Measurements from ENCODE around the gene DET1.
"Not testable (repeated sequence)": the region's sequence is repeated elsewhere in the genome, so short reads cannot be mapped to it uniquely, and the experiment has no call there.

The DET1 gene

DNA sequence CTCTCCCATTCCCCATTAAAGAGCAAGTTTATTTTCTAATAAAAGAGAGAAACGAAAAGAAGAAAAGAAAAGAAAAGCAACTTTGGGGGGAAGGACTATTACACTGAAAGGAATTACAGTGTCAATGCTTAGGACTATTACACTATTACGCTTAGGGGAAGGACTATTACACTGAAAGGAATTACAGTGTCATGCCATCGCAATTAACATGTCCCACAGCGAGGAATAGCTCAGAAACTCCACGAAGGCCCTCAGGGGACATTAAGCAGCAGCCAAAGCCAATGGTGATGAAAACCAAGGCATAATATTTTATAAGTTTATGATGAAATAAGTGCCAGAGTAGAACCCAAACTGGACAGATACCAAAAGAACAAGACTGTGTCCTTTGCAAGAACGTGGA is 22.1 kb upstream of the DET1 start:
- H3K79me2 ChIP-seq (ENCODE audit: control insufficient read depth, insufficient read depth, low read length, unreplicated experiment): no peaks in the 10 kb centered on the region
- no peaks in the 10 kb centered on the region for H3K36me3 ChIP-seq (ENCODE audit: insufficient read depth, low read length)
- H3K27ac ChIP-seq (ENCODE audit: low read depth, low read length): no peak overlapping the region
- no peak overlapping the region for H3K4me3 ChIP-seq (ENCODE audit: low read depth, low read length)
- no peak overlapping the region for H2AFZ ChIP-seq (ENCODE audit: low read length, unreplicated experiment)
- no peaks in the 10 kb centered on the region for H3K4me1 ChIP-seq (ENCODE audit: control insufficient read depth, insufficient read depth, low read length, unreplicated experiment)
- peaks cover 40% of the 10 kb centered on the region; the same call in 1 of the 2 replicates for H3K27me3 ChIP-seq (ENCODE audit: insufficient read depth, low read length)

DNA sequence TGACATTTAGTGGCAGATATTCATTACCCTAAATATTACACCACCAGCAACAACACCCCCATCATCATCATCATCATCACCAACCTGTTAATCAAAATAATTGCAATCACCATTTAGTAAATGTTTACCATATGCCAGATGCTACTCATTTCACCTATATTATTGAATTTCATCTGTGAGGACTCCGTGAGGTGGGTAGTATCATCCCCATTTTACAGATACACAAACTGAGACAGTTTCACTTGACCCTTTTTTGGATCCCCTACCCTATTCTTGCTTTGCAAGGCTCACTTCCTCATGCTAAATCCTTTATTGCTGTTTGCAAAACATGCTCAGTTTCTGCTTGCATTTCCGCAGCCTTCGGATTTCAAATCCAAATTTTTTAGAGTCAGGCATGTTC is 18.3 kb upstream of the DET1 start:
- no peaks in the 10 kb centered on the region for H3K79me2 ChIP-seq (ENCODE audit: control insufficient read depth, insufficient read depth, low read length, unreplicated experiment)
- H3K27ac ChIP-seq (ENCODE audit: low read depth, low read length): no peak overlapping the region
- H3K36me3 ChIP-seq (ENCODE audit: insufficient read depth, low read length): no peaks in the 10 kb centered on the region
- peaks cover 16% of the 10 kb centered on the region; the same call in 1 of the 2 replicates for H3K27me3 ChIP-seq (ENCODE audit: insufficient read depth, low read length)
- H3K4me1 ChIP-seq (ENCODE audit: control insufficient read depth, insufficient read depth, low read length, unreplicated experiment): no peaks in the 10 kb centered on the region
- H2AFZ ChIP-seq (ENCODE audit: low read length, unreplicated experiment): no peak overlapping the region
- H3K4me3 ChIP-seq (ENCODE audit: low read depth, low read length): no peak overlapping the region

DNA sequence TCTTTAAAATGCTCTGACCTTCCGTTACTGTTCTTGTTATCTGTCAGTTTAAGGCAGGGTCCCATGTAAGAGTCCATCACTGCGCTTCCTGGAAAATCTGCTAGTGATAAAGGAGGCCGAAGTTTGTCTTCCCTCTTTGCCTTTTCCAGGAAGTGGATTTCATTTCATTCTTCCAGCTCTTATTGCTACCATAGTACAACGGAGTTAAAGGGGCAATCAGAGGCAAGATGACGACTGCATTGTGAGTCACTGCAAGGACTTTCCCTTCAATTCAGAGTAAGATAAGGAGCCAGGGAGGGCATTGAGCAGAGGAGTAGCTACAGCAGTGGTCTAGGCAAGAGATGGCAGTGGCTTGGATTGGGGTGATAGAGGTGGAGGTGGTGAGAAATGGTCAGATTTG is 17.2 kb upstream of the DET1 start:
- no peaks in the 10 kb centered on the region for H3K36me3 ChIP-seq (ENCODE audit: insufficient read depth, low read length)
- no peak overlapping the region for H3K4me3 ChIP-seq (ENCODE audit: low read depth, low read length)
- no peak overlapping the region for H2AFZ ChIP-seq (ENCODE audit: low read length, unreplicated experiment)
- H3K4me1 ChIP-seq (ENCODE audit: control insufficient read depth, insufficient read depth, low read length, unreplicated experiment): no peaks in the 10 kb centered on the region
- H3K27ac ChIP-seq (ENCODE audit: low read depth, low read length): no peak overlapping the region
- H3K79me2 ChIP-seq (ENCODE audit: control insufficient read depth, insufficient read depth, low read length, unreplicated experiment): no peaks in the 10 kb centered on the region
- peaks cover 15% of the 10 kb centered on the region; the same call in 1 of the 2 replicates for H3K27me3 ChIP-seq (ENCODE audit: insufficient read depth, low read length)

DNA sequence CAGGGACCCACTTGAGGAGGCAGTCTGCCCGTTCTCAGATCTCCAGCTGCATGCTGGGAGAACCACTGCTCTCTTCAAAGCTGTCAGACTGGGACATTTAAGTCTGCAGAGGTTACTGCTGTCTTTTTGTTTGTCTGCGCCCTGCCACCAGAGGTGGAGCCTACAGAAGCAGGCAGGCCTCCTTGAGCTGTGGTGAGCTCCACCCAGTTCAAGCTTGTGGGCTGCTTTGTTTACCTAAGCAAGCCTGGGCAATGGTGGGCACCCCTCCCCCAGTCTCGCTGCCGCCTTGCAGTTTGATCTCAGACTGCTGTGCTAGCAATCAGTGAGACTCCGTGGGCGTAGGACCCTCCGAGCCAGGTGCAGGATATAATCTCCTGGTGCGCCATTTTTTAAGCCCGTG is 13.1 kb upstream of the DET1 start:
- H3K4me3 ChIP-seq (ENCODE audit: low read depth, low read length); H3K4me1 ChIP-seq (ENCODE audit: control insufficient read depth, insufficient read depth, low read length, unreplicated experiment); H3K27me3 ChIP-seq (ENCODE audit: insufficient read depth, low read length); H3K36me3 ChIP-seq (ENCODE audit: insufficient read depth, low read length); H2AFZ ChIP-seq (ENCODE audit: low read length, unreplicated experiment); H3K79me2 ChIP-seq (ENCODE audit: control insufficient read depth, insufficient read depth, low read length, unreplicated experiment); H3K27ac ChIP-seq (ENCODE audit: low read depth, low read length): not testable (repeated sequence)

DNA sequence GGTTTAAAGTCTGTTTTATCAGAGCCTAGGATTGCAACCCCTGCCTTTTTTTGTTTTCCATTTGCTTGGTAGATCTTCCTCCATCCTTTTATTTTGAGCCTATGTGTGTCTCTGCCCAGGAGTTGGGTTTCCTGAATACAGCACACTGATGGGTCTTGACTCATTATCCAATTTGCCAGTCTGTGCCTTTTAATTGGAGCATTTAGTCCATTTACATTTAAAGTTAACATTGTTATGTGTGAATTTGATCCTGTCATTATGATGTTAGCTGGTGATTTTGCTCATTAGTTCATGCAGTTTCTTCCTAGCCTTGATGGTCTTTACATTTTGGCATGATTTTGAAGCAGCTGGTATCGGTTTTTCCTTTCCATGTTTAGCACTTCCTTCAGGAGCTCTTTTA is 11.5 kb upstream of the DET1 start:
- H3K79me2 ChIP-seq (ENCODE audit: control insufficient read depth, insufficient read depth, low read length, unreplicated experiment); H3K4me1 ChIP-seq (ENCODE audit: control insufficient read depth, insufficient read depth, low read length, unreplicated experiment); H3K36me3 ChIP-seq (ENCODE audit: insufficient read depth, low read length); H3K27me3 ChIP-seq (ENCODE audit: insufficient read depth, low read length); H3K4me3 ChIP-seq (ENCODE audit: low read depth, low read length); H2AFZ ChIP-seq (ENCODE audit: low read length, unreplicated experiment); H3K27ac ChIP-seq (ENCODE audit: low read depth, low read length): not testable (repeated sequence)

DNA sequence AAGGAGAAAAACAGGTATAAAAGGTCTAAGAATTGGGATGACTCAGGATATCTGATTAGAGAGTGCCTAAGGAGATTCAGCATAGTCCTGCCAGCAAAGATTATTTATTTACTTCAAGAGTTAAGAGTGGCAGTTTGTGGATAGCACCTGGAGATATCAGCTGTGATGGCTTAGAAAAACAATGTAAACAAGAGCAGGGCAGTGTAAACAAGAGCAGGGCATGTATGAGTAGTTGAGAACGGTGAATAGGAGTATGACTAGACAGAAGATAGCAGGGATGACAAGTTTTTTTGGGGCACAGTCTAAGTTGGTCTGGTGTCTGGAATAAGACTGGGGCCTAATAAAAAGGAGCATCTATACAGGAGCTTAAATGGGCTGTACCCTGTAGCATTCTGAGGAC is 1.5 kb upstream of the DET1 start:
- not testable (repeated sequence) for H3K4me3 ChIP-seq (ENCODE audit: low read depth, low read length); H3K27me3 ChIP-seq (ENCODE audit: insufficient read depth, low read length); H3K79me2 ChIP-seq (ENCODE audit: control insufficient read depth, insufficient read depth, low read length, unreplicated experiment); H3K36me3 ChIP-seq (ENCODE audit: insufficient read depth, low read length); H3K27ac ChIP-seq (ENCODE audit: low read depth, low read length); H3K4me1 ChIP-seq (ENCODE audit: control insufficient read depth, insufficient read depth, low read length, unreplicated experiment); H2AFZ ChIP-seq (ENCODE audit: low read length, unreplicated experiment)

DNA sequence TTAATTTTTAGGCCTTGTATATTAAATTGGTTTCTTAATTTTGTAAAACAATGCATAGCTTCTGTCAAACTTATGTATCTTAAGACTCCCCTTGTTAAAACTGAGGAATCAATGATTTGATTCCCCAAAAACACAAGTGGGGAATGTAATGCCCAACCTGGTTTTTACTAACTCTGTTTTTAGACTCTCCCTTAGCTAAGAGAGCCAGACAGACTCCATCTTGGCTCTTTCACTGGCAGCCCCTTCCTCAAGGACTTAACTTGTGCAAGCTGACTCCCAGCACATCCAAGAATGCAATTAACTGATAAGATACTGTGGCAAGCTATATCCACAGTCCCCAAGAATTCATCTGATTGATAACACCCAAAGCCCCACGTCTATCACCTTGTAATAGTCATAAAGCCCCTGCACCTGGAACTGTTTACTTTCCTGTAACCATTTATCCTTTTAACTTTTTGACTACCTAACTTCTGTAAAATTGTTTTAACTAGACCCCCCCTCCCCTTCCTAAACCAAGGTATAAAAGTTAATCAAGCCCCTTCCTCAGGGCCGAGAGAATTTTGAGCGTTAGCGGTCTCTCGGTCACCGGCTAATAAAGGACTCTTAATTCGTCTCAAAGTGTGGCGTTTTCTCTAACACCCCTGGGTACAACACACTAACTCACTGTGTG is 768 bp downstream of the DET1 start:
- H3K4me3 ChIP-seq (ENCODE audit: low read depth, low read length): peak overlapping the region; percentile 85
- not testable (repeated sequence) for H3K4me1 ChIP-seq (ENCODE audit: control insufficient read depth, insufficient read depth, low read length, unreplicated experiment); H3K27me3 ChIP-seq (ENCODE audit: insufficient read depth, low read length); H3K79me2 ChIP-seq (ENCODE audit: control insufficient read depth, insufficient read depth, low read length, unreplicated experiment); H3K36me3 ChIP-seq (ENCODE audit: insufficient read depth, low read length)
- H3K27ac ChIP-seq (ENCODE audit: low read depth, low read length): peak overlapping the region; percentile 52
- H2AFZ ChIP-seq (ENCODE audit: low read length, unreplicated experiment): peak overlapping the region; percentile 65

DNA sequence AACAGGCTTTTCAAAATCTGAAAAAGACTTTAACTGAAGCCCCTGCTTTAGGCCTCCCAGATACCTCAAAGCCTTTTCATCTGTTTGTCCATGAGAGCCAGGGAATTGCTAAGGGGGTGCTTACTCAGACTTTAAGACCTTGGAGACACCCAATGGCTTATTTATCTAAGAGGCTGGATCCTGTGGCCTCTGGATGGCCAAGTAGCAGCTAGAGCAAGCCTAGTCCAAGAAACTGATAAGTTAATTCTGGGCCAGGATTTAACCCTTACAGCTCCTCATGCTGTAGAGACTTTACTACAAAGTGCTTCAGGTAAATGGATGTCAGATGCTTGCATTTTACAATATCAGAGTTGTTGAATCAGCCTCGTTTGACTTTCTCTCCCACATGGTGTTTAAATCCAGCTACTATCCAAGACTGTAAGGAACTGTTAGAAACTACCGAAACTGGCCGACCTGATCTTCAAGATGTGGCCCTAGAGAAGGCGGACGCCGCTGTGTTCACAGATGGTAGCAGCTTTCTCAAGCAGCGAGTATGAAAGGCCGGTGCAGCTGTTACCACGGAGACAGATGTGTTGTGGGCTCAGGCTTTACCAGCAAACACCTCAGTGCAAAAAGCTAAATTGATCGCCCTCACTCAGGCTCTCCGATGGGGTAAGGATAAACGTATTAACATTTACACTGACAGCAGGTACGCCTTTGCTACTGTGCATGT is 3.3 kb downstream of the DET1 start:
- Histone ChIP-seq H3K36me3 (ENCODE audit: insufficient read depth, low read length) (no peaks in the 10 kb centered on the region), H3K4me3 (ENCODE audit: low read depth, low read length) (no peak overlapping the region), H3K27me3 (ENCODE audit: insufficient read depth, low read length) (no peaks in the 10 kb centered on the region), H3K4me1 (ENCODE audit: control insufficient read depth, insufficient read depth, low read length, unreplicated experiment) (no peaks in the 10 kb centered on the region), H3K27ac (ENCODE audit: low read depth, low read length) (no peak overlapping the region), H3K79me2 (ENCODE audit: control insufficient read depth, insufficient read depth, low read length, unreplicated experiment) (no peaks in the 10 kb centered on the region), H2AFZ (ENCODE audit: low read length, unreplicated experiment) (no peak overlapping the region)

DNA sequence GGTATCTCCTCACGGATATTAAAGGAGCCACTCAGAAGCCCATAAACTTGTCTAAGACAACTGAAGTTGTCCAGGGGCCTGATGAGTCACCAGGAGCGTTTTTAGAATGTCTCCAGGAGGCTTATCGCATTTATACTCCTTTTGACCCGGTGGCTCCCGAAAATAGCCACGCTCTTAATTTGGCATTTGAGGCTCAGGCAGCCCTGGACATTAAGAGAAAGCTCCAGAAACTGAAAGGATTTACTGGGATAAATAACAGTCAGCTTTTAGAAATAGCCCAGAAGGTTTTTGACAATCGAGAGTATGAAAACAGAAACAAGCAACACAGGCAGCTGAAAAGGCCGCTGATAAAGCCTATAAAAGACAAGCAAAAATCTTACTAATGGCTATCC is 4.1 kb downstream of the DET1 start:
- no peak overlapping the region for H3K27ac ChIP-seq (ENCODE audit: low read depth, low read length)
- H3K27me3 ChIP-seq (ENCODE audit: insufficient read depth, low read length): no peaks in the 10 kb centered on the region
- no peak overlapping the region for H3K4me3 ChIP-seq (ENCODE audit: low read depth, low read length)
- H3K36me3 ChIP-seq (ENCODE audit: insufficient read depth, low read length): no peaks in the 10 kb centered on the region
- H3K4me1 ChIP-seq (ENCODE audit: control insufficient read depth, insufficient read depth, low read length, unreplicated experiment): no peaks in the 10 kb centered on the region
- no peaks in the 10 kb centered on the region for H3K79me2 ChIP-seq (ENCODE audit: control insufficient read depth, insufficient read depth, low read length, unreplicated experiment)
- H2AFZ ChIP-seq (ENCODE audit: low read length, unreplicated experiment): no peak overlapping the region

DNA sequence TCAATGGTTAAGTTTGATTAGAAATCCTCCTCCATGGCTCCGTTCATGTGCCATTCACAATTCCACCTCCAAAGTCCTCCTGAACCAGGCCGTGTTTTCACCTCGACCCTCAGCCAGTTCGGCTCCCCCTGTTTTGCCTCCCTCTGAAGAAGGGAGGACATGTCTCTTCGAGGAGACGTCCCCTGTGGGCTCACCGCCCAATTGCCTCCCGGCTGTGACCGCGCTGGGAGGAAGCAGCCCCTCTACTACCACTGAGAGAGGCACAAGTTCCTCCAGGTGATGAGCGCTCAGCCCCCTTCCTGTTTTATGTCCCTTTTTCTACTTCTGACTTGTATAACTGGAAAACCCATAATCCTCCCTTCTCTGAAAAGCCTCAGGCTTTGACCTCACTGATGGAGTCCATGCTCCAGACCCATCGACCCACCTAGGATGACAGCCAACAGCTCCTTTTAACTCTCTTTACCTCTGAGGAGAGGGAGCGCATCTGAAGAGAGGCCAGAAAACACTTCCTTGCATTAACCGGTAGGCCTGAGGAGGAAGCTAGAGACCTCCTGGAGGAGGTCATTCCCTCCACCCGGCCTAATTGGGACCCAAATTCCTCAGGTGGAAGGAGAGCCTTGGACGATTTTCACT is 4.7 kb downstream of the DET1 start:
- Histone ChIP-seq H3K27ac (ENCODE audit: low read depth, low read length) (no peak overlapping the region), H3K36me3 (ENCODE audit: insufficient read depth, low read length) (no peaks in the 10 kb centered on the region), H3K79me2 (ENCODE audit: control insufficient read depth, insufficient read depth, low read length, unreplicated experiment) (no peaks in the 10 kb centered on the region), H3K4me3 (ENCODE audit: low read depth, low read length) (no peak overlapping the region), H3K4me1 (ENCODE audit: control insufficient read depth, insufficient read depth, low read length, unreplicated experiment) (no peaks in the 10 kb centered on the region), H2AFZ (ENCODE audit: low read length, unreplicated experiment) (no peak overlapping the region), H3K27me3 (ENCODE audit: insufficient read depth, low read length) (no peaks in the 10 kb centered on the region)

DNA sequence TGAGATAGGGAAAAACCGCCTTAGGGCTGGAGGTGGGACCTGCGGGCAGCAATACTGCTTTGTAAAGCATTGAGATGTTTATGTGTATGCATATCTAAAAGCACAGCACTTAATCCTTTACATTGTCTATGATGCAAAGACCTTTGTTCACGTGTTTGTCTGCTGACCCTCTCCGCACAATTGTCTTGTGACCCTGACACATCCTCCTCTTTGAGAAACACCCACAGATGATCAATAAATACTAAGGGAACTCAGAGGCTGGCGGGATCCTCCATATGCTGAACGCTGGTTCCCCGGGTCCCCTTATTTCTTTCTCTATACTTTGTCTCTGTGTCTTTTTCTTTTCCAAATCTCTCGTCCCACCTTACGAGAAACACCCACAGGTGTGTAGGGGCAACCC is 5.4 kb downstream of the DET1 start:
- not testable (repeated sequence) for H3K27ac ChIP-seq (ENCODE audit: low read depth, low read length); H3K79me2 ChIP-seq (ENCODE audit: control insufficient read depth, insufficient read depth, low read length, unreplicated experiment); H3K4me1 ChIP-seq (ENCODE audit: control insufficient read depth, insufficient read depth, low read length, unreplicated experiment)

More for the DNA sequence above, 5.4 kb downstream of the DET1 start:
- not testable (repeated sequence) for H3K36me3 ChIP-seq (ENCODE audit: insufficient read depth, low read length); H3K4me3 ChIP-seq (ENCODE audit: low read depth, low read length); H3K27me3 ChIP-seq (ENCODE audit: insufficient read depth, low read length); H2AFZ ChIP-seq (ENCODE audit: low read length, unreplicated experiment)

Measured in ACC112 (cell line).